HepG2 (cell line): ENCODE measurements around the gene TWNK. TPM values are rescaled to one million over a fixed set of nuclear protein-coding genes. Genes with fewer than 3 reads are reported as not detected.

Source experiments
- ARID5B ChIP-seq: IDR thresholded peaks from 2 replicates; pipeline ENCODE4 v1.4.0; 2020; ENCODE audit warnings: mild to moderate bottlenecking, missing genetic modification reagents
- BATF2 ChIP-seq: sonication (generic); formaldehyde crosslinking; IDR thresholded peaks from 2 replicates; pipeline ENCODE4 v1.8.0; 2022; ENCODE audit warnings: mild to moderate bottlenecking, missing genetic modification reagents, moderate library complexity
- GATAD1 ChIP-seq: IDR thresholded peaks from 2 replicates; pipeline ENCODE4 v1.6.1; 2016; ENCODE audit warnings: missing genetic modification reagents, missing compliant biosample characterization
- MTF2 ChIP-seq: sonication (generic); formaldehyde crosslinking; IDR thresholded peaks from 2 replicates; pipeline ENCODE4 v1.5.0; 2020; ENCODE audit warnings: missing genetic modification reagents, borderline replicate concordance
- NRL ChIP-seq: sonication (generic); formaldehyde crosslinking; IDR thresholded peaks from 2 replicates; pipeline ENCODE4 v1.5.0; 2020; ENCODE audit warnings: missing genetic modification reagents, mild to moderate bottlenecking, moderate library complexity, borderline replicate concordance
- POGZ ChIP-seq: sonication (generic); formaldehyde crosslinking; IDR thresholded peaks from 2 replicates; pipeline ENCODE4 v1.4.0; 2020; ENCODE audit warnings: mild to moderate bottlenecking, missing genetic modification reagents
- POLR2AphosphoS5 ChIP-seq: IDR thresholded peaks from 2 replicates; pipeline ENCODE4 v1.6.1; 2012; ENCODE audit warnings: low read depth, low read length
- RFX5 ChIP-seq: IDR thresholded peaks from 2 replicates; pipeline ENCODE4 v1.6.1; 2011; ENCODE audit warnings: low read depth, low read length, improper control_type of control experiment
- ZFP36L2 ChIP-seq: sonication (generic); formaldehyde crosslinking; IDR thresholded peaks from 2 replicates; pipeline ENCODE4 v1.4.0; 2020; ENCODE audit warnings: missing genetic modification reagents
- ZNF205 ChIP-seq: IDR thresholded peaks from 2 replicates; pipeline ENCODE4 v1.6.1; 2018; ENCODE audit warnings: missing biosample characterization, missing genetic modification reagents
- ZNF256 ChIP-seq: sonication (generic); formaldehyde crosslinking; conservative IDR thresholded peaks from 2 replicates; pipeline ENCODE4 v1.4.0; 2020; ENCODE audit warnings: missing genetic modification reagents
- ZNF331 ChIP-seq: sonication (generic); formaldehyde crosslinking; IDR thresholded peaks from 2 replicates; pipeline ENCODE4 v1.4.0; 2020; ENCODE audit warnings: missing genetic modification reagents
- ZNF550 ChIP-seq: sonication (generic); formaldehyde crosslinking; IDR thresholded peaks from 2 replicates; pipeline ENCODE4 v1.4.0; 2020; ENCODE audit warnings: mild to moderate bottlenecking, missing genetic modification reagents, borderline replicate concordance
- ZNF563 ChIP-seq: sonication (generic); formaldehyde crosslinking; IDR thresholded peaks from 2 replicates; pipeline ENCODE4 v1.8.0; 2022; ENCODE audit warnings: mild to moderate bottlenecking, moderate library complexity, missing genetic modification reagents
- ZNF768 ChIP-seq: sonication (generic); formaldehyde crosslinking; IDR thresholded peaks from 2 replicates; pipeline ENCODE4 v1.4.0; 2020; ENCODE audit warnings: missing genetic modification reagents
- polyA plus RNA-seq, 8 experiments: library from polyadenylated mRNA; depleted of rRNA in 3 of 8; stranded (reverse) in 7 of 8; unstranded in 1 of 8; fragments of >200 nt; fragmentation: Illumina TruSeq in 4 of 8; extraction: Trizol in 4 of 8; gene quantifications; 2 replicates each; pipeline versions ENCODE4 v1.2.1 to v1.2.3, GENCODE V29; 2011 to 2016; ENCODE audit warnings: low read depth in 4 of 8, missing spikeins in 1 of 8, mixed read lengths in 1 of 8; ENCODE audit not compliant: insufficient read depth in 1 of 8
- total RNA-seq, 5 experiments: library from RNA; depleted of rRNA; stranded (reverse); fragments of >200 nt; fragmentation: Illumina TruSeq; extraction: Trizol; gene quantifications; 2 replicates each; pipeline ENCODE4 v1.2.3, GENCODE V29; 2016; ENCODE audit warnings: low read depth in 1 of 5
- TF ChIP-seq, protein P1 (sequence below): sonication (generic); formaldehyde crosslinking; IDR thresholded peaks from 2 replicates; pipeline ENCODE4 v1.5.0; 2020; ENCODE audit warnings: mild to moderate bottlenecking, missing genetic modification reagents, borderline replicate concordance

The TWNK gene
- total and polyA plus RNA-seq, 2 of the 13 experiments (the other 11 are each of a cell fraction or from before 2014, with no cell fraction given), result 10.7 to 16.5 TPM

- TF ChIP-seq ZNF550 (no peak), GATAD1 (CRISPR knock-in tag) (no peak), POLR2AphosphoS5 (peak; percentile 56; the same call in 1 of the 2 replicates), POGZ (CRISPR knock-in tag) (no peak), ARID5B (CRISPR knock-in tag) (no peak), NRL (0 out of 2 replicates have a peak, but pooled peaks have one; percentile 14), RFX5 (no peak), BATF2 (CRISPR knock-in tag) (peak; percentile 29; the same call in 1 of the 2 replicates), ZNF768 (CRISPR knock-in tag) (peak; percentile 12; the same call in 1 of the 2 replicates), ZFP36L2 (CRISPR knock-in tag) (no peak), ZNF563 (CRISPR knock-in tag) (no peak; the same call in 1 of the 2 replicates), MTF2 (no peak; the same call in 1 of the 2 replicates), ZNF205 (CRISPR knock-in tag) (no peak), ZNF256 (CRISPR knock-in tag) (no peak), ZNF331 (peak; percentile 40; the same call in 1 of the 2 replicates)
- TF ChIP-seq, protein P1, sequence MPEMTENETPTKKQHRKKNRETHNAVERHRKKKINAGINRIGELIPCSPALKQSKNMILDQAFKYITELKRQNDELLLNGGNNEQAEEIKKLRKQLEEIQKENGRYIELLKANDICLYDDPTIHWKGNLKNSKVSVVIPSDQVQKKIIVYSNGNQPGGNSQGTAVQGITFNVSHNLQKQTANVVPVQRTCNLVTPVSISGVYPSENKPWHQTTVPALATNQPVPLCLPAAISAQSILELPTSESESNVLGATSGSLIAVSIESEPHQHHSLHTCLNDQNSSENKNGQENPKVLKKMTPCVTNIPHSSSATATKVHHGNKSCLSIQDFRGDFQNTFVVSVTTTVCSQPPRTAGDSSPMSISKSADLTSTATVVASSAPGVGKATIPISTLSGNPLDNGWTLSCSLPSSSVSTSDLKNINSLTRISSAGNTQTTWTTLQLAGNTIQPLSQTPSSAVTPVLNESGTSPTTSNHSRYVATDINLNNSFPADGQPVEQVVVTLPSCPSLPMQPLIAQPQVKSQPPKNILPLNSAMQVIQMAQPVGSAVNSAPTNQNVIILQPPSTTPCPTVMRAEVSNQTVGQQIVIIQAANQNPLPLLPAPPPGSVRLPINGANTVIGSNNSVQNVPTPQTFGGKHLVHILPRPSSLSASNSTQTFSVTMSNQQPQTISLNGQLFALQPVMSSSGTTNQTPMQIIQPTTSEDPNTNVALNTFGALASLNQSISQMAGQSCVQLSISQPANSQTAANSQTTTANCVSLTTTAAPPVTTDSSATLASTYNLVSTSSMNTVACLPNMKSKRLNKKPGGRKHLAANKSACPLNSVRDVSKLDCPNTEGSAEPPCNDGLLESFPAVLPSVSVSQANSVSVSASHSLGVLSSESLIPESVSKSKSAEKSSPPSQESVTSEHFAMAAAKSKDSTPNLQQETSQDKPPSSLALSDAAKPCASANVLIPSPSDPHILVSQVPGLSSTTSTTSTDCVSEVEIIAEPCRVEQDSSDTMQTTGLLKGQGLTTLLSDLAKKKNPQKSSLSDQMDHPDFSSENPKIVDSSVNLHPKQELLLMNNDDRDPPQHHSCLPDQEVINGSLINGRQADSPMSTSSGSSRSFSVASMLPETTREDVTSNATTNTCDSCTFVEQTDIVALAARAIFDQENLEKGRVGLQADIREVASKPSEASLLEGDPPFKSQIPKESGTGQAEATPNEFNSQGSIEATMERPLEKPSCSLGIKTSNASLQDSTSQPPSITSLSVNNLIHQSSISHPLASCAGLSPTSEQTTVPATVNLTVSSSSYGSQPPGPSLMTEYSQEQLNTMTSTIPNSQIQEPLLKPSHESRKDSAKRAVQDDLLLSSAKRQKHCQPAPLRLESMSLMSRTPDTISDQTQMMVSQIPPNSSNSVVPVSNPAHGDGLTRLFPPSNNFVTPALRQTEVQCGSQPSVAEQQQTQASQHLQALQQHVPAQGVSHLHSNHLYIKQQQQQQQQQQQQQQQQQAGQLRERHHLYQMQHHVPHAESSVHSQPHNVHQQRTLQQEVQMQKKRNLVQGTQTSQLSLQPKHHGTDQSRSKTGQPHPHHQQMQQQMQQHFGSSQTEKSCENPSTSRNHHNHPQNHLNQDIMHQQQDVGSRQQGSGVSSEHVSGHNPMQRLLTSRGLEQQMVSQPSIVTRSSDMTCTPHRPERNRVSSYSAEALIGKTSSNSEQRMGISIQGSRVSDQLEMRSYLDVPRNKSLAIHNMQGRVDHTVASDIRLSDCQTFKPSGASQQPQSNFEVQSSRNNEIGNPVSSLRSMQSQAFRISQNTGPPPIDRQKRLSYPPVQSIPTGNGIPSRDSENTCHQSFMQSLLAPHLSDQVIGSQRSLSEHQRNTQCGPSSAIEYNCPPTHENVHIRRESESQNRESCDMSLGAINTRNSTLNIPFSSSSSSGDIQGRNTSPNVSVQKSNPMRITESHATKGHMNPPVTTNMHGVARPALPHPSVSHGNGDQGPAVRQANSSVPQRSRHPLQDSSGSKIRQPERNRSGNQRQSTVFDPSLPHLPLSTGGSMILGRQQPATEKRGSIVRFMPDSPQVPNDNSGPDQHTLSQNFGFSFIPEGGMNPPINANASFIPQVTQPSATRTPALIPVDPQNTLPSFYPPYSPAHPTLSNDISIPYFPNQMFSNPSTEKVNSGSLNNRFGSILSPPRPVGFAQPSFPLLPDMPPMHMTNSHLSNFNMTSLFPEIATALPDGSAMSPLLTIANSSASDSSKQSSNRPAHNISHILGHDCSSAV, result no peak
These were observed 17.9 kb upstream of the TWNK start, which contains the start of gene SEMA4G (continued) for GRCh38 chr10:100969187-100970075.
